RCC 7860 (cell line): ENCODE measurements around the gene GIPR.
"Not testable (repeated sequence)": the region's sequence is repeated elsewhere in the genome, so short reads cannot be mapped to it uniquely, and the experiment has no call there.

Source experiments
- DNase-seq: peaks from one replicate; pipeline ENCODE4 v3.0.0-alpha.2; 2015; ENCODE audit warnings: low spot score
- FAIRE-seq: peaks from 2 replicates; lab custom pipeline; 2012; peaks lifted over from hg19 to GRCh38; lab: Jason Lieb, UNC

Gene GIPR

GRCh38 chr19:45687599-45687998, 19.6 kb downstream of the GIPR start:
- FAIRE-seq = no peak
- DNase-seq = no peak

- FAIRE-seq = peak; percentile 66
- DNase-seq = peak; percentile 86
These were observed 23.6 kb downstream of the GIPR start, which contains the start of gene SNRPD2 for GRCh38 chr19:45691516-45692186. Gene SNRPD2 (minus strand): TSS chr19:45691953. CDS start chr19:45691888, 65 bp downstream.

GRCh38 chr19:45692187-45693105, 24.4 kb downstream of the GIPR start, which contains the start of gene QPCTL:
Gene QPCTL (plus strand): TSS chr19:45692666. CDS start chr19:45692704, 38 bp downstream.
- peak; percentile 95 for FAIRE-seq
- peak; percentile 97 for DNase-seq

GRCh38 chr19:45693106-45693788, 25.2 kb downstream of the GIPR start:
- DNase-seq (peak; percentile 35), FAIRE-seq (no peak)

GRCh38 chr19:45701676-45702075, 33.7 kb downstream of the GIPR start:
- DNase-seq = no peak
- no peak for FAIRE-seq

GRCh38 chr19:45705115-45705514, 37.1 kb downstream of the GIPR start:
- no peak for DNase-seq

GRCh38 chr19:45705710-45706415, 37.8 kb downstream of the GIPR start:
- DNase-seq = no peak

More at GRCh38 chr19:45705115-45705514, 37.1 kb downstream of the GIPR start:
- FAIRE-seq = no peak

GRCh38 chr19:45710356-45711130, 42.5 kb downstream of the GIPR start:
- no peak for DNase-seq
- no peak for FAIRE-seq

More at GRCh38 chr19:45705710-45706415, 37.8 kb downstream of the GIPR start:
- FAIRE-seq = no peak

- DNase-seq (no peak), FAIRE-seq (no peak)
These were observed 44.1 kb downstream of the GIPR start for GRCh38 chr19:45711851-45712698.

GRCh38 chr19:45712699-45713067, 44.7 kb downstream of the GIPR start:
- no peak for DNase-seq
- no peak for FAIRE-seq

GRCh38 chr19:45713141-45713540, 45.1 kb downstream of the GIPR start:
- no peak for DNase-seq
- FAIRE-seq = no peak

GRCh38 chr19:45715139-45715538, 47.1 kb downstream of the GIPR start:
- no peak for FAIRE-seq
- no peak for DNase-seq

- no peak for FAIRE-seq
- no peak for DNase-seq
These were observed 48.5 kb downstream of the GIPR start for GRCh38 chr19:45716359-45717130.

GRCh38 chr19:45717131-45717982, 49.3 kb downstream of the GIPR start:
- DNase-seq (peak; percentile 98), FAIRE-seq (peak; percentile 87)

GRCh38 chr19:45717983-45718650, 50.1 kb downstream of the GIPR start:
- FAIRE-seq (no peak), DNase-seq (no peak)

GRCh38 chr19:45720065-45720464, 52.0 kb downstream of the GIPR start:
- not testable (repeated sequence) for DNase-seq, FAIRE-seq

- FAIRE-seq, DNase-seq: not testable (repeated sequence)
These were observed 60.7 kb downstream of the GIPR start for GRCh38 chr19:45728683-45729082.
